Eye (tissue), 1 donor: Measurements from ENCODE around the gene SH3PXD2A.

Experiments used
- DNase-seq: peaks from one replicate; pipeline ENCODE4 v3.0.0-alpha.2; 2015

SH3PXD2A gene

GRCh38 chr10:103597003-103597402 is 258.4 kb downstream of the SH3PXD2A start:
- no peak for DNase-seq

- DNase-seq = no peak
Observed at GRCh38 chr10:103595933-103596726, 259.2 kb downstream of the SH3PXD2A start.

- DNase-seq = no peak
Observed at GRCh38 chr10:103593022-103593570, 262.3 kb downstream of the SH3PXD2A start.

GRCh38 chr10:103592186-103593021 is 263.0 kb downstream of the SH3PXD2A start:
- DNase-seq = peak; percentile 70

GRCh38 chr10:103590744-103591291 is 264.6 kb downstream of the SH3PXD2A start:
- DNase-seq = no peak

GRCh38 chr10:103590060-103590459 is 265.3 kb downstream of the SH3PXD2A start:
- no peak for DNase-seq

GRCh38 chr10:103589074-103589630 is 266.2 kb downstream of the SH3PXD2A start:
- DNase-seq = no peak

- DNase-seq = no peak
Observed at GRCh38 chr10:103587073-103587472, 268.3 kb downstream of the SH3PXD2A start.

GRCh38 chr10:103585011-103585405 is 270.4 kb downstream of the SH3PXD2A start:
- no peak for DNase-seq

GRCh38 chr10:103584216-103585010 is 271.0 kb downstream of the SH3PXD2A start:
- peak; percentile 62 for DNase-seq

- no peak for DNase-seq
Observed at GRCh38 chr10:103583871-103584215, 271.5 kb downstream of the SH3PXD2A start.

- peak; percentile 75 for DNase-seq
Observed at GRCh38 chr10:103582331-103583123, 272.8 kb downstream of the SH3PXD2A start.

- no peak for DNase-seq
Observed at GRCh38 chr10:103581499-103581898, 273.9 kb downstream of the SH3PXD2A start.

- DNase-seq = peak; percentile 23
Observed at GRCh38 chr10:103580430-103580829, 274.9 kb downstream of the SH3PXD2A start.

GRCh38 chr10:103580011-103580410 is 275.4 kb downstream of the SH3PXD2A start:
- DNase-seq = no peak

GRCh38 chr10:103578782-103579382 is 276.5 kb downstream of the SH3PXD2A start:
- DNase-seq = no peak

GRCh38 chr10:103576862-103577261 is 278.5 kb downstream of the SH3PXD2A start:
- DNase-seq = peak; percentile 13

- no peak for DNase-seq
Observed at GRCh38 chr10:103576076-103576471, 279.3 kb downstream of the SH3PXD2A start.

GRCh38 chr10:103575416-103576075 is 279.8 kb downstream of the SH3PXD2A start:
- no peak for DNase-seq
